HepG2 (cell line): ENCODE data around the gene ALB. TPM values are rescaled to one million over a fixed set of nuclear protein-coding genes. Genes with fewer than 3 reads are reported as not detected.
A peak's percentile ranks its signal among the peaks of the same experiment; 100 is the strongest.

Experiments used
- CENPBD1 ChIP-seq: sonication (generic); formaldehyde crosslinking; IDR thresholded peaks from 2 replicates; pipeline ENCODE4 v1.8.0; 2022; ENCODE audit warnings: missing genetic modification reagents, low read depth, mild to moderate bottlenecking, borderline replicate concordance
- CENPX ChIP-seq: sonication (generic); formaldehyde crosslinking; IDR thresholded peaks from 2 replicates; pipeline ENCODE4 v1.9.0; 2021; ENCODE audit warnings: mild to moderate bottlenecking, missing genetic modification reagents, moderate library complexity
- HNF1A ChIP-seq, 2 experiments: sonication (generic) in 1 of 2; formaldehyde crosslinking in 1 of 2; IDR thresholded peaks; 2 replicates each; pipeline versions ENCODE4 v1.4.0 to v1.6.1; 2016 to 2020; ENCODE audit warnings: borderline replicate concordance in 1 of 2, low read depth in 1 of 2, mild to moderate bottlenecking in 1 of 2, missing genetic modification reagents in 1 of 2
- KLF15 ChIP-seq: sonication (generic); formaldehyde crosslinking; IDR thresholded peaks from 2 replicates; pipeline ENCODE4 v1.8.1; 2023; ENCODE audit warnings: borderline replicate concordance, mild to moderate bottlenecking, inconsistent platforms, missing genetic modification reagents, mixed read lengths
- MTERF4 ChIP-seq: sonication (generic); formaldehyde crosslinking; IDR thresholded peaks from 2 replicates; pipeline ENCODE4 v1.8.0; 2023; ENCODE audit warnings: mild to moderate bottlenecking, missing genetic modification reagents
- NBN ChIP-seq: fragments of 450-650 bp; conservative IDR thresholded peaks from 2 replicates; pipeline ENCODE4 v1.6.1; 2017
- NFE2 ChIP-seq: sonication (generic); formaldehyde crosslinking; IDR thresholded peaks from 2 replicates; pipeline ENCODE4 v1.4.0; 2020; ENCODE audit warnings: missing genetic modification reagents
- NR2C2 ChIP-seq: sonication (generic); formaldehyde crosslinking; IDR thresholded peaks from 2 replicates; pipeline ENCODE4 v1.4.0; 2020; ENCODE audit warnings: missing genetic modification reagents, mild to moderate bottlenecking, moderate library complexity, borderline replicate concordance
- PCBP2 ChIP-seq: fragments of 200-400 bp; formaldehyde crosslinking; optimal IDR thresholded peaks from 2 replicates; pipeline ENCODE3; 2018; ENCODE audit warnings: low read length, low read depth; ENCODE audit not compliant: poor library complexity, severe bottlenecking
- PLSCR1 ChIP-seq: sonication (generic); formaldehyde crosslinking; IDR thresholded peaks from 2 replicates; pipeline ENCODE4 v1.5.0; 2020; ENCODE audit warnings: missing genetic modification reagents, mild to moderate bottlenecking, borderline replicate concordance
- RBFOX2 ChIP-seq: fragments of 200-400 bp; formaldehyde crosslinking; IDR thresholded peaks from 2 replicates; pipeline ENCODE4 v1.6.1; 2017; ENCODE audit warnings: low read depth, mild to moderate bottlenecking, low read length
- SNAPC2 ChIP-seq: sonication (generic); formaldehyde crosslinking; IDR thresholded peaks from 2 replicates; pipeline ENCODE4 v1.8.1; 2022; ENCODE audit warnings: mild to moderate bottlenecking, missing genetic modification reagents
- TEAD2 ChIP-seq: sonication (generic); formaldehyde crosslinking; IDR thresholded peaks from 2 replicates; pipeline ENCODE4 v1.9.0; 2021; ENCODE audit warnings: missing genetic modification reagents
- TERF1 ChIP-seq: sonication (generic); formaldehyde crosslinking; IDR thresholded peaks from 2 replicates; pipeline ENCODE4 v1.8.0; 2022; ENCODE audit warnings: mild to moderate bottlenecking, missing genetic modification reagents, moderate library complexity
- ZBTB20 ChIP-seq: sonication (generic); formaldehyde crosslinking; IDR thresholded peaks from 2 replicates; pipeline ENCODE4 v1.8.1; 2023; ENCODE audit warnings: missing genetic modification reagents, low read depth, mild to moderate bottlenecking, borderline replicate concordance
- ZBTB39 ChIP-seq: sonication (generic); formaldehyde crosslinking; IDR thresholded peaks from 2 replicates; pipeline ENCODE4 v1.5.0; 2020; ENCODE audit warnings: missing genetic modification reagents
- ZBTB7B ChIP-seq: sonication (generic); formaldehyde crosslinking; IDR thresholded peaks from 2 replicates; pipeline ENCODE4 v1.4.0; 2020; ENCODE audit warnings: missing genetic modification reagents
- ZFP41 ChIP-seq: sonication (generic); formaldehyde crosslinking; IDR thresholded peaks from 2 replicates; pipeline ENCODE4 v1.4.0; 2020; ENCODE audit warnings: mild to moderate bottlenecking, missing genetic modification reagents, borderline replicate concordance
- ZNF607 ChIP-seq: sonication (generic); formaldehyde crosslinking; IDR thresholded peaks from 2 replicates; pipeline ENCODE4 v1.5.1; 2020; ENCODE audit warnings: missing genetic modification reagents, mild to moderate bottlenecking, borderline replicate concordance
- ZNF775 ChIP-seq: sonication (generic); formaldehyde crosslinking; IDR thresholded peaks from 2 replicates; pipeline ENCODE4 v1.4.0; 2020; ENCODE audit warnings: missing genetic modification reagents, mild to moderate bottlenecking, moderate library complexity, borderline replicate concordance
- polyA plus RNA-seq, 8 experiments: library from polyadenylated mRNA; depleted of rRNA in 3 of 8; stranded (reverse) in 7 of 8; unstranded in 1 of 8; fragments of >200 nt; fragmentation: Illumina TruSeq in 4 of 8; extraction: Trizol in 4 of 8; gene quantifications; 2 replicates each; pipeline versions ENCODE4 v1.2.1 to v1.2.3, GENCODE V29; 2011 to 2016; ENCODE audit warnings: low read depth in 4 of 8, missing spikeins in 1 of 8, mixed read lengths in 1 of 8; ENCODE audit not compliant: insufficient read depth in 1 of 8
- total RNA-seq, 5 experiments: library from RNA; depleted of rRNA; stranded (reverse); fragments of >200 nt; fragmentation: Illumina TruSeq; extraction: Trizol; gene quantifications; 2 replicates each; pipeline ENCODE4 v1.2.3, GENCODE V29; 2016; ENCODE audit warnings: low read depth in 1 of 5

Gene ALB
- total and polyA plus RNA-seq, 2 of the 13 experiments (the other 11 are each of a cell fraction or from before 2014, with no cell fraction given): 22,259 to 22,625 TPM

GRCh38 chr4:73413294-73413755 lies 9.2 kb downstream of the ALB start (continued):
- TF ChIP-seq SNAPC2 (CRISPR knock-in tag) (no peak), TEAD2 (no peak), PLSCR1 (CRISPR knock-in tag) (no peak), NR2C2 (CRISPR knock-in tag) (no peak), TERF1 (CRISPR knock-in tag) (no peak), PCBP2 (no peak), KLF15 (CRISPR knock-in tag) (no peak), ZNF775 (CRISPR knock-in tag) (no peak), ZBTB7B (CRISPR knock-in tag) (no peak), HNF1A (IDR thresholded peaks at IDR 0.05; ENCODE audit: low read depth) (no peak), HNF1A (CRISPR knock-in tag; IDR thresholded peaks at IDR 0.05; ENCODE audit: borderline replicate concordance) (no peak), CENPBD1 (CRISPR knock-in tag) (no peak), ZBTB39 (CRISPR knock-in tag) (no peak), NBN (no peak), RBFOX2 (peak; percentile 71), CENPX (CRISPR knock-in tag) (no peak), NFE2 (CRISPR knock-in tag) (no peak), ZNF607 (CRISPR knock-in tag) (no peak), ZBTB20 (CRISPR knock-in tag) (no peak), MTERF4 (CRISPR knock-in tag) (no peak), ZFP41 (no peak)
